ENCODE measurements around the gene MLLT3.

Gene MLLT3

DNA sequence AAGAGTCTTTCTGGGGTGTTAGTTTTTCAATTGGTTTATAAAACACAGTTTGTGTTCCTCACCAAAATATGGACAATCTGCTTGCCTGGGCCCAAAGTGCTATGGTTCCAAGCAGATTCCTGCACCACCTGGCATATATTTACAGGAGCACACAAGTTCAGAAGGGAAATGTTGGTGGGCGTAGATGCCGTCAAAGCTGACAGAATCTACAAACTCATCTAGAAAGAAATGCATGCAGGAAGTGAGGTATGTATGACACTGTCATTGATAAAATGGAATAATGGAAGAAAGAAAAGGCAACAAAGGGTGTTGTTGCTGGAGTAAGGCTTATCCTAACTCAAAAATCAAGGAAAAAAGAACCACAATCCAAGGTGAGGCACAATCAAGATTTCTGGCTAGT lies 225.8 kb downstream of the MLLT3 start:
- TF ChIP-seq TAF1 (IDR thresholded peaks at IDR 0.05; ENCODE audit: borderline replicate concordance, insufficient read depth, low read length) (no peak), SIN3A (IDR thresholded peaks at IDR 0.05; ENCODE audit: borderline replicate concordance, insufficient read depth, low read length) (no peak), POLR2AphosphoS5 (IDR thresholded peaks at IDR 0.05; ENCODE audit: low read depth, low read length) (no peak), FOXP2 (optimal IDR thresholded peaks at IDR 0.05; ENCODE audit: borderline replicate concordance, extremely low read depth, extremely low read length, insufficient read depth) (no peak)
- TF ChIP-seq, protein P1, sequence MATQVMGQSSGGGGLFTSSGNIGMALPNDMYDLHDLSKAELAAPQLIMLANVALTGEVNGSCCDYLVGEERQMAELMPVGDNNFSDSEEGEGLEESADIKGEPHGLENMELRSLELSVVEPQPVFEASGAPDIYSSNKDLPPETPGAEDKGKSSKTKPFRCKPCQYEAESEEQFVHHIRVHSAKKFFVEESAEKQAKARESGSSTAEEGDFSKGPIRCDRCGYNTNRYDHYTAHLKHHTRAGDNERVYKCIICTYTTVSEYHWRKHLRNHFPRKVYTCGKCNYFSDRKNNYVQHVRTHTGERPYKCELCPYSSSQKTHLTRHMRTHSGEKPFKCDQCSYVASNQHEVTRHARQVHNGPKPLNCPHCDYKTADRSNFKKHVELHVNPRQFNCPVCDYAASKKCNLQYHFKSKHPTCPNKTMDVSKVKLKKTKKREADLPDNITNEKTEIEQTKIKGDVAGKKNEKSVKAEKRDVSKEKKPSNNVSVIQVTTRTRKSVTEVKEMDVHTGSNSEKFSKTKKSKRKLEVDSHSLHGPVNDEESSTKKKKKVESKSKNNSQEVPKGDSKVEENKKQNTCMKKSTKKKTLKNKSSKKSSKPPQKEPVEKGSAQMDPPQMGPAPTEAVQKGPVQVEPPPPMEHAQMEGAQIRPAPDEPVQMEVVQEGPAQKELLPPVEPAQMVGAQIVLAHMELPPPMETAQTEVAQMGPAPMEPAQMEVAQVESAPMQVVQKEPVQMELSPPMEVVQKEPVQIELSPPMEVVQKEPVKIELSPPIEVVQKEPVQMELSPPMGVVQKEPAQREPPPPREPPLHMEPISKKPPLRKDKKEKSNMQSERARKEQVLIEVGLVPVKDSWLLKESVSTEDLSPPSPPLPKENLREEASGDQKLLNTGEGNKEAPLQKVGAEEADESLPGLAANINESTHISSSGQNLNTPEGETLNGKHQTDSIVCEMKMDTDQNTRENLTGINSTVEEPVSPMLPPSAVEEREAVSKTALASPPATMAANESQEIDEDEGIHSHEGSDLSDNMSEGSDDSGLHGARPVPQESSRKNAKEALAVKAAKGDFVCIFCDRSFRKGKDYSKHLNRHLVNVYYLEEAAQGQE (IDR thresholded peaks at IDR 0.05; ENCODE audit: insufficient read depth in 1 of 2, low read depth in 2 of 2, low read length in 2 of 2): no peak

DNA sequence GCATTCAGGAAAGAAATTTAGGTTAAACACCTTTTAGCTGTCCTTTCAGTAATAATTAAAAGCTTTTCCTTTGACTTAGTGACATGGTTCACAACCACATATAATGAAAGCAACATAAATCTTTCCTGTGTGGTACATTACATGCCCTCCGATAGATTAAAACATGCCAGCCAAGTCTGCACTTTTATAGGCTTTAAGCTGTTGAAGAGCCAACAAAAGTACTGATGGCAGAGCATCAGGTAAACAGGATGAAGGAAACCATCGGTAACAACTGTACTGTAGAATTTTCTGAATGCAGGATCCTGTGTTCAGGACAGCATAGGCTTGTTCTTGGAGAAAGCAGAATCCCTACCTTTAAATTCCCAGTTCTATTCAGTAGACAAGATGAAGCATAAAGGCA lies 226.6 kb downstream of the MLLT3 start:
- TF ChIP-seq POLR2AphosphoS5 (IDR thresholded peaks at IDR 0.05; ENCODE audit: low read depth, low read length) (no peak), SIN3A (IDR thresholded peaks at IDR 0.05; ENCODE audit: borderline replicate concordance, insufficient read depth, low read length) (no peak), TAF1 (IDR thresholded peaks at IDR 0.05; ENCODE audit: borderline replicate concordance, insufficient read depth, low read length) (no peak), FOXP2 (optimal IDR thresholded peaks at IDR 0.05; ENCODE audit: borderline replicate concordance, extremely low read depth, extremely low read length, insufficient read depth) (no peak)
- TF ChIP-seq, protein P1 (IDR thresholded peaks at IDR 0.05; ENCODE audit: insufficient read depth in 1 of 2, low read depth in 2 of 2, low read length in 2 of 2): no peak

DNA sequence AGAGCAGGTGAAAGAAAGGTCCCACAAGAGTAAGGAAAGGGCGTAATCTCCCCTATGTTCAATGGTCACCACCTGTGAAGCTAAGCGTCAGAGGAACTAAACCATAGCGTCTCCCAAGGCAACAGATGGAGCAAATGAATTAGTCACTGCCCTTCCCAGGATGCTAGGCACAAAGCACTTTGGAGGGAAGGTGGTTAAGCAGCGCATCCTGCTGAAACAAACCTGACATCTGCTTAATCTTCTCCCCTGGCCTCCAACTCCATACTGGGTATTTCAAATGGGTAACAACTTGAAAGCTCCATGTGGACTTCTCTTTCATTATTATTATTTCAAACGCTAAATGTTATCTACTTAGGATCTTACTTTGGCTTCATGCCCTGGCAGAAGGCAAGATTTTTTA lies 227.3 kb downstream of the MLLT3 start:
- no peak for TF ChIP-seq SIN3A (IDR thresholded peaks at IDR 0.05; ENCODE audit: borderline replicate concordance, insufficient read depth, low read length)
- no peak for TF ChIP-seq POLR2AphosphoS5 (IDR thresholded peaks at IDR 0.05; ENCODE audit: low read depth, low read length)
- no peak for TF ChIP-seq TAF1 (IDR thresholded peaks at IDR 0.05; ENCODE audit: borderline replicate concordance, insufficient read depth, low read length)
- TF ChIP-seq, protein P1 (IDR thresholded peaks at IDR 0.05; ENCODE audit: insufficient read depth in 1 of 2, low read depth in 2 of 2, low read length in 2 of 2): no peak
- TF ChIP-seq FOXP2 (optimal IDR thresholded peaks at IDR 0.05; ENCODE audit: borderline replicate concordance, extremely low read depth, extremely low read length, insufficient read depth): no peak

GRCh38 chr9:20391208-20391607 lies 231.1 kb downstream of the MLLT3 start:
- TF ChIP-seq, protein P1 (IDR thresholded peaks at IDR 0.05; ENCODE audit: insufficient read depth in 1 of 2, low read depth in 2 of 2, low read length in 2 of 2): no peak
- TF ChIP-seq TAF1 (IDR thresholded peaks at IDR 0.05; ENCODE audit: borderline replicate concordance, insufficient read depth, low read length): no peak
- TF ChIP-seq SIN3A (IDR thresholded peaks at IDR 0.05; ENCODE audit: borderline replicate concordance, insufficient read depth, low read length): no peak
- TF ChIP-seq FOXP2 (optimal IDR thresholded peaks at IDR 0.05; ENCODE audit: borderline replicate concordance, extremely low read depth, extremely low read length, insufficient read depth): no peak
- no peak for TF ChIP-seq POLR2AphosphoS5 (IDR thresholded peaks at IDR 0.05; ENCODE audit: low read depth, low read length)

GRCh38 chr9:20390400-20390799 lies 231.9 kb downstream of the MLLT3 start:
- TF ChIP-seq FOXP2 (optimal IDR thresholded peaks at IDR 0.05; ENCODE audit: borderline replicate concordance, extremely low read depth, extremely low read length, insufficient read depth) (no peak), SIN3A (IDR thresholded peaks at IDR 0.05; ENCODE audit: borderline replicate concordance, insufficient read depth, low read length) (no peak), TAF1 (IDR thresholded peaks at IDR 0.05; ENCODE audit: borderline replicate concordance, insufficient read depth, low read length) (no peak), POLR2AphosphoS5 (IDR thresholded peaks at IDR 0.05; ENCODE audit: low read depth, low read length) (no peak)
- TF ChIP-seq, protein P1 (IDR thresholded peaks at IDR 0.05; ENCODE audit: insufficient read depth in 1 of 2, low read depth in 2 of 2, low read length in 2 of 2): no peak

Measured in PFSK-1 (cell line).